ENCODE data around the gene CARD9.

DNA sequence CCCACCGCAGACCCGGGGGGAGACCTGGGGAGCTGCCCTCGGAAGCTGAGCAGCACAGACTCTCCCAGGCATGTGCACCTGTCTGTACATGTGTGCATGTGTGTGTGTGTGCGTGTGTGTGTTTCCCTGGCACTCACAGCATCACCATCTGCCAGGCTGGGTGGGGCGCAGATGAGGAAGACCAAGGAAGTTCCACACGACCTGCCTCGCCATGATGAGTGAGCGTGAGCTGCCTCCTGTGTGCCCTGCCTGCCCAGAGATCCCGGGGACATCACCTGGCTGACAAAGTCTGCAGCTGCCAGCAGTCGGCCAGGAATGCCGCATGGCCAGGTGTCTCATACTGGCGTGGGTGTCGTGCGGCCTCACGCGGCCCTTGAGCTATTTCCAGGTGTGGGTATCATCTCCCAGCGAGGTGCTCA is 50.1 kb downstream of the CARD9 start:
- TF ChIP-seq, protein P1, sequence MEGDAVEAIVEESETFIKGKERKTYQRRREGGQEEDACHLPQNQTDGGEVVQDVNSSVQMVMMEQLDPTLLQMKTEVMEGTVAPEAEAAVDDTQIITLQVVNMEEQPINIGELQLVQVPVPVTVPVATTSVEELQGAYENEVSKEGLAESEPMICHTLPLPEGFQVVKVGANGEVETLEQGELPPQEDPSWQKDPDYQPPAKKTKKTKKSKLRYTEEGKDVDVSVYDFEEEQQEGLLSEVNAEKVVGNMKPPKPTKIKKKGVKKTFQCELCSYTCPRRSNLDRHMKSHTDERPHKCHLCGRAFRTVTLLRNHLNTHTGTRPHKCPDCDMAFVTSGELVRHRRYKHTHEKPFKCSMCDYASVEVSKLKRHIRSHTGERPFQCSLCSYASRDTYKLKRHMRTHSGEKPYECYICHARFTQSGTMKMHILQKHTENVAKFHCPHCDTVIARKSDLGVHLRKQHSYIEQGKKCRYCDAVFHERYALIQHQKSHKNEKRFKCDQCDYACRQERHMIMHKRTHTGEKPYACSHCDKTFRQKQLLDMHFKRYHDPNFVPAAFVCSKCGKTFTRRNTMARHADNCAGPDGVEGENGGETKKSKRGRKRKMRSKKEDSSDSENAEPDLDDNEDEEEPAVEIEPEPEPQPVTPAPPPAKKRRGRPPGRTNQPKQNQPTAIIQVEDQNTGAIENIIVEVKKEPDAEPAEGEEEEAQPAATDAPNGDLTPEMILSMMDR (IDR thresholded peaks at IDR 0.05; ENCODE audit: low read depth, low read length, poor library complexity, severe bottlenecking): no peak
- no peak for TF ChIP-seq EZH2phosphoT487 (IDR thresholded peaks at IDR 0.05; ENCODE audit: borderline replicate concordance, low read length)

All from DOHH2 (cell line).